Effector CD8-positive, alpha-beta T cell (primary cell): ENCODE data around the gene ZNF423.

ENCODE experiments used
- DNase-seq: peaks from one replicate; lab custom pipeline; 2025; lab: John Stamatoyannopoulos, UW

ZNF423 gene

DNA sequence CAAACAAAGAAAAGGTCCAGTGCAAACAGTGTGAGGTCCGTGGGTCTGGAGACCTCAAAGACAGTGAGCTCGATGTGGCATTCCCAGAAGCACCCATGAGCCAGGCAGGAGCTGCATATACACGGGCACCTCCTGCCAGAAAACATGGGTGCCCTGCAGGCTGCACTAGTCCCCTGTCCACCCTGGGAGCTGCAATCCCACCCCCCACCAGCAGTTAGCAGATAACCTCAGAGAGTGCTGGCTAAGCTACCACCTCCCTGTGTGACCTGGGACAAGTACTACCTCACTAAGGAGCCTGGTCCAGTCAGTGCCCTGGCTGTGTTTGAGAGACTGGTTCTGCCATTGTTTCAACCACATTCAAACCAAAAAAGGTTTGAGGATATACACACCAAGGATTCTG, 135.7 kb downstream of the ZNF423 start:
- no peak for DNase-seq

DNA sequence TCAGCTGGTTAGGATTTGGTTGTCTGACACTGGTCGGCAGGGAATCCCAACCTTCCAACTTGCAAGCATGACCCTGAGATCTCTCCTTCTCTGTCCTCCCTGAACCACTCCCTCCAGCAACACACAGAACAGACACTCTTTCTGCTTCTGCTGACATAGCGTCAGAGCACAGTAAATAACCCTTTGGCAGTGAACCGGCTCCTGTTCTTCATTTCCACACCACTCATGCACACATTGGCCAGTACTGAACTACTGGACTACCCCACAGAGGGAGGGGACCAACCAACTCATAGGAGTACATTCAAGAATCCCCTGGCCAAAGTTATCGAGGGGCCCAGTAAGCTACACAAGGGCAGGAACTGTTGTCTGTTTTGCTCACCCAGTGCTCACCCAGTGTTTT, 138.2 kb downstream of the ZNF423 start:
- DNase-seq, result no peak

GRCh38 chr16:49716339-49716934, 139.5 kb downstream of the ZNF423 start:
- DNase-seq, result no peak

GRCh38 chr16:49713770-49714169, 142.1 kb downstream of the ZNF423 start:
- no peak for DNase-seq

GRCh38 chr16:49712542-49712941, 143.4 kb downstream of the ZNF423 start:
- no peak for DNase-seq

DNA sequence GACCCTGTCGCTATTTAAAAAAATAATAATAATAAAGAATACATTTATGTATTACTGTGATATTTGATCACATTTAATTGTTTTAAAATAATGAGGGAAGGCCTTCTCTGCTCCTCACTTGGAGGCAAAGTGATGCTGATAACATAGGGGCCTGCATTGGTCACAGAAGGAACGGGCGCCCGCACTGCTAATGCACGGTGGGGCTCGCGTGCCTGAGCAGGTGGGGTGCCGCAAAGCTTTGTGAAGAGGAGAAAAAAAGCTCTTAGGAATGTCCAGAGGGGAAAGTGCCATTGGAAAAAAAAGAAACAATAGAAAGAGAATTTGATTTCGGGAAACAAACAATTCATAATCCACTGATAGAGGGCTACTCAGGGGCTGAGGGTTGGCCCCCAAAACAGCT, 143.8 kb downstream of the ZNF423 start:
- no peak for DNase-seq

GRCh38 chr16:49709057-49709456, 146.9 kb downstream of the ZNF423 start:
- DNase-seq, result no peak

- DNase-seq, result no peak
Observed at GRCh38 chr16:49708491-49708890, 147.4 kb downstream of the ZNF423 start.

- DNase-seq, result no peak
Observed at GRCh38 chr16:49706620-49707355, 149.1 kb downstream of the ZNF423 start.

GRCh38 chr16:49704586-49705155, 151.2 kb downstream of the ZNF423 start:
- DNase-seq, result no peak

DNA sequence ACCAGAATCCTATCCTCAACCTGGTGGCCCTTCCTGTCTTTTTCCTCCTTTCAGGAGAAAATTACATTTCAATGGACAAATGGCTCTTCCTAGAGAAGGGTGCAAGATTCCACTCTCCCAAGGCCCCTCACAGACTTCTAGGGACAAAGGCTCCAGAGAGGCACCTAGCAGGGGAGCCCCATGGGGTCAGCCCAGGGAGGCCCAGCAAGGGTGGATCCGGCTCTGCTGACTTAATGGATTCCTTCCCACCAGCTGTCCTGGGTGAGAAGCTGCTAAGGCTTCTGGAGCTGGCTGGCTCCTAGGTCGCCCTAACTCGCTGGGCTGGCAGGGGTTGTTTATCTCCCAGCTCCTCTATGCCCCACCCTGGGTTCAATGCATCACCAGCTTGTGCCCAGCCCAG, 152.4 kb downstream of the ZNF423 start:
- no peak for DNase-seq

- no peak for DNase-seq
Observed at GRCh38 chr16:49701789-49702494, 154.0 kb downstream of the ZNF423 start.

DNA sequence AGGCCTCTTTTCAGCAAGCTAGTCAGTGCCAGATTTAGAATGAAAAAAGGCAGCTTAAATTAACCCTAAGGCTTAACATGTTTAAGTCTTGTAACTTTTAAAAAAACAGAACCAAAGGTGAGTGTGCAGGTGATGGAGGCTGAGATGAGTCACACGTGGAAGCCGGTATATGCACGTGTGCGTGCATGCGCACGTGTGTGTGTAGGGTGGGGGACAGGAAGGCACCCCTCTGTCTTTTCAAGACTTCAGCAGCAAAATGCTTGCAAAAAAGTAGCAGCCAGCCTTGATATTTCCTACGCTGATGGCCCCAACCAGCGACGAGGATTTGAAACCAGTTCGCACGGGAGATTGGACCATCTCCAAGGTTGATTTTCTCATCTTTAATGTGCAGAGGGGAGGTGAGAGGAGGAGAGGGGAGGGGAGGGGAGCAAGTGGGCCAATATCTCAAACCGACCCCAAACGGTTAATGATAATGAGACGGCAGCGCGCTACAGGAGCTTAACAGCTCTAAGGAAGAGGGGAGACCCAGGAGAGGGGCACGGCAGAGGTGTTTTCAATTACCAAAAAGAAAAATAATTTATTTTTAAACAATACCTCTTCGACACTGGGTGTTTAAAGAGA, 154.7 kb downstream of the ZNF423 start:
- no peak for DNase-seq

DNA sequence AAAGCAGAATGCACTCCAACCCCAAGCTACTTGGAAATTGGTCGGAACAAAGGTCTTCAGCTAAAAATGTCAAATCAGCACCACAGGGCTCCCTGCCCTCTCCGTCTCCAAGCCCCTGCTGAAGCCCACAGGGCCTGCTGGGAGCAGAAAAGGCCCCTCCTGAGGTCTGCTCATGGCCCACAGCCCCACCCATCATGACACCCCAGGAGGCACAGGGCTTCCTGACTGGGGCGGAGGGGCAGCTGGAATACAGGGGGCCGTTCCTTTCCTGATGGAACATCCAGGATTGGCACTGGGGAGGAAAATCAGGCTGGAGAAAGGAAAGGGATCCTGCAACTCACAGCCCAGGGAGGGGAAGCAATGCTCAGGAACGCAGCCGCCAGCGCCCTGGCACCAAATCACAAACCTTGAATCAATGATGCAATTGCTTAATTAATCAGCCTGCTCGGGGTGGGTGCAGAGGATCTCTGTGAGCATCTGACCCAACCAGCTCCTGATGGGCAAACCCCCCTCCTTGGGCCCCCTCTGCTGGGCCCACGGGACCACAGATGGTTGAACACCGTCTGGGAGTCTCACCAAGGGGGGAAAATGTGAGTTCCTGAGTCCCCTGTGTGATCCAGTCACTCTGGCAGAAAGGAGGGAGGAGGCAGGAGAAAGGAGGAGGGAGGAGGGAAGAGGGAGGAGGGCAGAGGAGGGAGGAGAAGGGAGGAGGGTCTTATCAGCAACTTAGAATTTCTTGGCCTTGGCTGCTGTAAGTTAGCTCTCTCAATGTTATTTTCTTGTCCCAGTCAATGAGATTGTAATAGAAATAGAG, 155.5 kb downstream of the ZNF423 start:
- DNase-seq, result no peak

DNA sequence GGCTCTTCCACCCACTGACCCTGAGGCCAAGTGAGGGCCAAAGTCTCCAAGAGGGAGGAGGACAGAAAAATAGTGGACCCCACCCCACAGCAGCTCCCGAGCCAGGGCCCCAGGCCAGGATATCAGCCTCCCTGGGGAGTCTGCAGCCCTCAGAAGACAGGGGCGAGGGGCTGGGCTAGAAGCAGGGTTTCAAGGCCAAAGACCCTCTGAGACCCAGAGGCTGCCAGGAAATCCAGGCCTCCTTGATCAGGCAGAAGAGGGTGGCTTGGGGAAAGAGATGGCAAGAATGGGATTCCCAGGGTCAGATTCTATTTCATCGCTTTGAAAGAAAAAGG, 156.1 kb downstream of the ZNF423 start:
- DNase-seq, result no peak

DNA sequence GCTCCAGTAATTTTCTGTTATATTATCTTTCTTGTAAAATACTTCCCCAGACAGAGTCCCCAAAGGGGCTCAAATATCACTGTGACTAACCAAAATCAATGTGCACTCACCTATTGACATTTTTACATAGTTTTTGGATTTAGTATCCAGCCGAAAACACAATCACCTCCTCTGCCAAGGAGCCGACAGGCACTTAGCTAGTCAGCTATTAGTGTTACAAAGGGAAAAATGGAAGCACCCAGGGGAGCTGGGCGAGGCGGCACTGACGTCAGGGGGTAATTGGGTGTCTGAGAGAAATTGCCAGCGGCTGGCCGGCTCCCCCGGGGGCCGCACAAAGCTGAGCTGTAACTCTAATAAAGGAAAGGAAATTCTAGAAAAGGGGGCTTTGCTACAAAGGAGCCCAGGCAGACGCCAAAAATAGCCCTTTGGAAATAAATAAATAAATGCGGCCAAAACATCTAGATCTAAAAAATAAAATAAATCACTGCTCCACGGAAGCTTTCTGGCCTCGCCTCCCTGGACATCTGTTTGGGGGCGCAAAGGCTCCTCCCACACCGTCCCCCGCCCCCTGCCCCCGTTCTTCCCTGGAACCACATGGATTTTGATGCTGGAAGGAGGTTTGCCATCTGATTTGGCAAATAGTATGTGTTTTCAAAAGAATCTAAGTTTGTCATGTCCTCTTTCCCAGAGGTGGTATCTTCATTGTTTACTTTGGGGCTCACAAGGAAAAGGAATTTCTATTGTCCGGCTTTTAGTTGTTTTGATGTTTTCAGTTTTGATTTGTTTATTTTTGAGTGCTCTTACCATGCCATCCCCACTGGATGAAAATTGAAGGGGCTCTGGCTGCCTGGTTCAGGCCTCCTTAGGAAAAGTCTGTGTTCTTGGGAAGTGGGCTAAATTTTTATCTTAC, 156.7 kb downstream of the ZNF423 start:
- DNase-seq, result no peak

GRCh38 chr16:49698453-49698815, 157.5 kb downstream of the ZNF423 start:
- no peak for DNase-seq

DNA sequence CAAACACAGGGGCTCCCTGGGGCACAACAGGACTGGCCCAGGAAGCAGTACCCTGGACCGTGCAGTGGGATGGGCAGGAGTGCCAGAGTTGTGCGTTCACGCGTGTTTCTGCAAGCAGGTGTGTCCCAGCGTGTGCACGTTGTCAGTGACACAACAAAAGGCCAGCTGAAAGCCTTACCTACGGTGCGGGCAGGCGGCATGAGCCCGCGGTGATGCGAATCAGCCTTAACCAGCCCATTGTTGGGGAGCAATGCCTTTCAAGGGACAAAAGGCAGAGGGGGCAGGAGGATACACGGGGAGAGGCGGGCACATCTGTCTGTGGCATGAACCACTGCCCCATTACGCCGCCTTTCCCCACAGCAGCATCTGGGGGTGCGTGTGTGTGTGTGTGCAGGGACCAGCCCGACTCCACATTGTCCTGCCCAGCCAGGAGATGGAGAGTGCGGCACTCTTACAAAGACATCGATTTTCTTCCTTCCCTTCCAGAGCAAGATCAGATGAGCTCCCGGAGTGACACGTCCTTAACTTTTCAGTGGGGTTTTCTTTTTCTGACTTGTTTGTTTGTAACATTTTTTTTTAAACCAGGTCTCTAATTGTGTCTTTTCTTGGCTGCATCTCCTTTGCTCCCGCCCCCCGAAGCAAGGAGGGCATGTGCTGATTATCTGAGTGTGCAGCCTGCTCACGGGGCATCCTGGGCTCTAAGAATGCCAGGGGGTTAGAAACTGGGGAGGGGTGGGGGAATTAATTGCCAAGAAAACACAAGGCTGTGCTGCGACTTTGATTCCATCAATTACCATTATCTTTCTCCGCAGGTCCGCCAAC, 158.1 kb downstream of the ZNF423 start:
- DNase-seq, result no peak

GRCh38 chr16:49696414-49697101, 159.4 kb downstream of the ZNF423 start:
- DNase-seq, result no peak
